ENCODE data around the gene ZNF280B.

The ZNF280B gene

DNA sequence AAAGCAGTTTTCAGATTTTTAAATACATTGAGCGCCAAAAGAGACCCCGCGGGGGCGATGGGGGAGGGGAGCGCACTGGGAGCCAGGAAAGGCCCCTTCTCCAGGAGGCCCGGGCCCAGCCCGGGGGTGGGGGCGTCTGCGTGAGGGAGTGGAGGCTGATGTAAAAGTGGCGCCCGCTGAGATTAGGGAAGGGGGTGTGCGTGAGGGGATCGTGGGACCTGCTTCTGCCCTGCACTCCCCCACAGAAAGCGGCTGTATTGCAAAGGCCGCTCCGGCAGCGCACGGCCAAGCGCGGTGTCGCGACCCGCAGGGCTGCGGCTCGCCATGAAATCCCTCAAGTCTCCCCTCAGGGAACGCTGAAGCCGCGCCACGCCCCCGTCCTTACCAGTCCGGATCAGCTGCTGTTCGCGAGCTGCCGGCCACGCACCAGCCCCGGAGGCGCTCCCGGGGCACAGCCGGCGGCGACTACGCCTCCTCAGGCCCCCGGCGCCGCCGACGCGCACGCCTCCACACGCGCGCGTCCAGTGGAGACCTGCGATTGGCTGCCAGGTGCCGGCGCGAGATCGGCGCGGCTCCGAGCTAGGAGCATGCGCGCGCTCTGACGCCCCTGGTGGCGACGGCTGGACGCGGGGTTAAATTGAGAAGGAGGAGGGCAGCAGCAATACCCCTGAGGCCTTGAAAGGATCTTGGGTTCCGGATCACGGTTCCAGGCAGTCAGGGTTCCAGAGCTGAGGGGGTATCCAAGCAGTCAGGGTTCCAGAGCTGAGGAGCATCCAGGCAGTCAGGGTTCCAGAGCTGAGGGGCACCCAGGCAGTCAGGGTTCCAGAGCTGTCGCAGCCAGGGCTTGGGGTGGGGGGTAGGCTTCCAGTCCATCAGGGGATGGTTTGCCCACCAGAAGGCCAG is at the start of gene ZNF280B:
Gene ZNF280B, minus strand, starts transcription at position 469 of the 903 bp plus-strand sequence. CDS start 19,344 bp downstream, outside the sequence.
- peak; percentile 52 to 79 (median 72) for DNase-seq

DNA sequence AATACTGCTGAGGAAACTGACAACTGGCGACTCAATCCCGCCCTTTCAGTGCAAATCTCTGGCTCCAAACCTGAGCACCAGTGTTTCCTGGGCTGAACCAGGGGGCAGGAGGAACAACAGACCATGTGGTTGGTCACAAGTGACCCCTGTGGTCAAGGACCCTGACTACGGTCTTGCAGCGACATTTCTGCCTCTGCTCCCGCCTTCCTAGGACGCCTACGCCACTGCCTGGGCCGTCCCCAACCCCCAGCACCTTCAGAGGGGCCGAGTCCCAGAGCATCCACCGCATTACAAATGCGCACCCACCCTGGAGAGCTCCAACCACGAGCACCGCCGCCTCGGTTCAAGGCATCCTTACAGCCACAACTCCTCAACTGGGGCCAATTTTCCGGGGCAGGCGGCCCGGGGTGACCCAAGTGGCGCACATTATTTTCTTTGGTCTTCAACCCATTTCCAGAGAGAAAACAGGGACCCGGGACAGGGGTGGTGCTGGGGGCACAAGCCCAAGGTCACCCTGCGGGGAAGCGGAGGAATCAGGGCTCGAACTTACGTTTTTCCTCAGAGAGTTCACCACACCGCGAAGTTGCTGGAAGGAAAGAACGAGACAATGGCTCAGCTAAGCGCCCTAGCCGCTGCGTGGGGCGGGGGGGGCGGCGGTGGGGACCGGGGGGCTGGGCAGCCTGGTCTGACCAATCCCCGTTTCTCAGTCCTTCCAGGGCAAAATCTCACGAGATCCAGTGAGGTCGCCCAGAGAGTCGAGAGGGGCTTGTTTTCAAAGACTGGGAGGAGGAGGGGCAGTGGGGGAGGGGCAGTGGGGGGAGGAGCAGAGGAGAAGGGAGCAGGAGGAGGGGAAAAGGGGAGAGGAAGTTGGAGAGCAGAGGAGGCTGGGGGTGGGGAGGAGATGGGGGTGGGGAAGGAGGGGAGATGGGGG is 48.7 kb upstream of the ZNF280B start:
- no peak for DNase-seq

DNA sequence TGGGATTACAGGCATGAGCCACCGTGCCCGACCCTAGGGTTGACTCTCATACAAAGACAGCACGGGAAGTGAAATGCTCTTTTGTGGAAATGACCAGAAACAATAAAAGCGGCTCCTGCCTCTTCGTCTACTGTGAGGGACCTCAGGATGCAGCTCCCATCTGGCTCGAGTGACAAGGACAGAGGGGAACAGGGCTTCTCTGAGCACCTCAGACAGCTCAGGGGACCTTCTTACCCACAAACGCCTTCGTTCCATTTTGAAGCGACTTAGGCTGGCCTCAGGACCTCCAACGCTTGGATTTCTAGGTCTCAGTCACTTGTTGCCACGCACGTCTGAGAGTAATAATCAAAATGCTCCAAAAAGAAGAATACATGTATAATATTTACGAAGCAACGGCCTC is 48.0 kb upstream of the ZNF280B start:
- no peak for DNase-seq

GRCh38 chr22:22555596-22555995 is 47.1 kb upstream of the ZNF280B start:
- no peak for DNase-seq

GRCh38 chr22:22554587-22555284 is 46.2 kb upstream of the ZNF280B start:
- DNase-seq, result no peak

- no peak for DNase-seq
Observed at GRCh38 chr22:22553735-22554586, 45.4 kb upstream of the ZNF280B start.

DNA sequence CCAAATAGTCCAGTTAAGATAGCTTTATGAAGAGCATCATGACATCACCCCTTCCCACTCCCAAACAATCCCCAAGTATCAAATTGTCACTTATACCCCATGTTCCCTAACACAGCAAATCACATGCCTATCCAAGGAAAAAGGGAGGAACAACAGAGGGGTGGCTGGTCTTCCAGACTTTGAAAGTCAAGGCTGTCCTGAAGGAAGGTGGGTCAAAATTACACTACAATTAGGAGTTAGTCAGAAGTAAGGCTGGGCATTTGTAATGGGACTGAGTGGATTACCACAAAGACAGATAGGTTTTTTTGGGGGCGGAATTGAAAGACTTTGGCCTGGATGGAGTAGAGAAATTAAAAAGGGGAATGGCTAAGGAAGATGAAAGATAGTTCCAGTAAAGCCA is 44.6 kb upstream of the ZNF280B start:
- no peak for DNase-seq

DNA sequence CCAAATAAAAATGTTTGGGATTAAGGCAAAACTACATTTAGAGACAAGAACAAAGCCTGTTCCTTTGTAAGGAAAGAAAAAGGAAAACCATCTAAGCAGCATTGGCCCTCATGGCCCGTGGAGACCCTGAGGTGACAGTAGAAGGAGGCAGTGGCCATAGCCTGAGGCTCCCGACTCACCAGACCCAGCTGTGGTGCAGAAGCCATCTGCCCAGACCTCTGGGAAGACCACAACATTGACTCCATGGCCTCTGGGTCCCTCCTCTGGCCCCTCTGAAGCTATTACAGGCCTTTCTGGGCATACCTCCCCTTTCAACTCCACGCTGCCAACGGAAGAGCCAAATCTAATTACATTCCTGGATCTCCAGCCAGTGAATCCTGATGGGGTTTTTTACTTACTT is 44.1 kb upstream of the ZNF280B start:
- no peak for DNase-seq

- no peak for DNase-seq
Observed at GRCh38 chr22:22550789-22551434, 42.4 kb upstream of the ZNF280B start.

- DNase-seq, result no peak
Observed at GRCh38 chr22:22548910-22549309, 40.4 kb upstream of the ZNF280B start.

DNA sequence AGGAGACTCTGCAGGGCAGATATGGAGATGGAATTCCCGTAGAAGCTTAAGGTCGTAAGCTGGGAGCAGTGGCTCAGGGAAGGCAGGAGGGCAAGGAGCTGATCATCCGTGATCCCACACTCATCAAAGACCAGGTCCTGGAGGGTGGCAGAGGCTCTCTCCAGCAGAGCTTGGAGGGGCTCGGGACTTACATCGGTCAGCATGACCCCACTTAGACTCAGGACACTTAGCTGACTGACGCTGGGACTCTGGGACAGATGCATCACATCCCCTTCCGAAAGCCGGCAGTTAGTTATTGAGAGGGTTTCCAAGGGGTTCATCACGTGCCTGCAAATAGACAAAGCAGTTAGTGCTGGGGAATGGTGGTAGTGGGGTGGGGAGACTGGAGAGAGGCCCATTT is 39.8 kb upstream of the ZNF280B start:
- no peak for DNase-seq

DNA sequence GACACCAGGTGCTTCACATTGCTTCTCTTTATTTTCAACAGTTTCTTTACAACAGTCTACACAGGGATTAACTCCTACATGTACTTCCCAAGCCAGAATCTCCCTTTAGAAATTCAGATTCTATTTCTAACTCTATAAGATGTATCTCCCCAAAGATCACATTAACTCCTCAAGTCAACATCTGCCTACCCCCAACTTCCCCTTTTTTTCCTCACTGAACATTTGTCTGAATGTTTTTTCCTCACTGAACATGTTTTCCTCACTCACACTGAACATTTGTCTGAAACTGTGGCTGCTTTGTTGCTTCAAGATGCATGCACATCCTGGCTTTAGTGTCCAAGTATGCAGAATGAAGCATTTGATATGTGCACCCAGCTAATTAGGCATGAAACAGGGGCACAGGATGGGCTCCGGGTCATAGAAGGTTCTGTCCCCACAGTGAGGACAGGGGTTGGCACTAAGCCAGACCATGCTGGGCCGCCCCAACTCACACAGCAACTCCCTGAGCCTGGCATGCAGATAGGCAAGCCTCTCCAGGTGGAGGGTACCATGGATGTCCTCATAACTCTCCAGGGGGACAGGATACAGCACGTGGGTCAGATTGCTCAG is 39.3 kb upstream of the ZNF280B start:
- no peak for DNase-seq

DNA sequence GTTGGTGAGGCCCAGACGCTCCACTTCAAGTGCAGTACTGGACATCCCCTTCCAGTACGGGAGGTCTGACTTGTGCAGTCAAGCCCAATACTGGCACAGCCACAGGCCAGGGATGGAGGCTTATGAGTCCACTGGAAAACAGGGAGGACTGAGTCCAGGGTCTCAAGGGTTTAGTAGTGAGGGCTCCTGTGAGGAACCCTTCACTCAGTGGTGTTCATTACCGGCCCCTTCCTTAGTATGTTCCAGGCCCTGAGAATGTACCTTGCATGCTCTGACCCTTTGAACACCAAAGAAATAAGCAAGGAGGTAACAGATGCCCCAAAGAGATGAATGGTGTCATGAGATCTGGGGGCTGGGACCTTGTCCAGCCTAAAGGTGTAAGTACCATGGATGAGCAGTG is 38.7 kb upstream of the ZNF280B start:
- DNase-seq, result no peak

DNA sequence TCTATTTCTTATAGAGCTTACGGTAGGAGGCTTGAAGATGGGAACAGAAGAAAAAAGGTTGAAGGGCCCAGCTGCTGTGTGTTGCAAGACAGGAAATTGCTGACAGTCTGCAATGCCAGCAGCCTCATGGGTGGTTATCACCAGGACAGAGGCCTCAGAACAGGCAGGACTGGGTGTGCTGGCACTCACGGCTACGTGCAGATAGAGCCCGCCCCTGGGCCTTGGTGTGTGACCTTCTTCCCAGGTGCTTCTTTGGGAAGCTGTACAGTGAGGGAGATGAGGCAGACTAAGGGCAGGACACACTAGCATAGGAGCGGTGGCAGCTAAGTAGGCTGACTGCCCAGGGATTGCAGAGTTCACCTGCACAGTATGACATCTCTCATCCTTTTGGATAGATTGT is 37.9 kb upstream of the ZNF280B start:
- DNase-seq, result no peak

DNA sequence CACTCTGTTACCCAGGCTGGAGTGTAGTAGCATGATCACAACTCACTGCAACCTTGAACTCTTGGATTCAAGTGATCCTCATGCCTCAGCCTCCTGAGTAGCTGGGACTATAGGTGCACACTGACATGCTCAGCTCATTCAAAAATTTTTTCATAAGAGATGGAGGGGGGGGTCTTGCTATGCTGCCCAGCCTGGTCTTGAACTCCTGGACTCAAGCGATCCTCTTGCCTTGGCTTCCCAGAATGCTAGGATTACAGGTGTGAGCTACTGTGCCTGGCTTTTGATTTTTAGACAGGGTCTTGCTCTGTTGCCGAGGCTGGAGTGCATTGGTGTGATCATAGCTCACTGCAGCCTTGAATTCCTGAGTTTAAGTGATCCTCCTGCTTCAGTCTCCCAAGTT is 36.5 kb upstream of the ZNF280B start:
- DNase-seq, result no peak

GRCh38 chr22:22538226-22538989 is 29.9 kb upstream of the ZNF280B start:
- no peak for DNase-seq

- no peak for DNase-seq
Observed at GRCh38 chr22:22536916-22537315, 28.4 kb upstream of the ZNF280B start.

- DNase-seq, result no peak
Observed at GRCh38 chr22:22536515-22536914, 28.0 kb upstream of the ZNF280B start.

- DNase-seq, result no peak
Observed at GRCh38 chr22:22535662-22536061, 27.1 kb upstream of the ZNF280B start.
